WTC11 (cell line): ENCODE data around the gene ERMP1. TPM values are rescaled to one million over a fixed set of nuclear protein-coding genes. Genes with fewer than 3 reads are reported as not detected.

Experiments used
- ATAC-seq: fragments of 200-7000 bp; cut with Tn5 transposase; 2 replicates; pipeline ENCODE4 v1.10.0; 2021; ENCODE audit warnings: mild to moderate bottlenecking, moderate library complexity
- CTCF ChIA-PET: fragments of 300-600 bp; sonication (Branson Sonifier 250); formaldehyde crosslinking; loops from one replicate; lab custom pipeline; 2021; ENCODE audit warnings: antibody characterized with exemption; lab: Charles Lee
- POLR2A ChIA-PET: fragments of 350-600 bp; sonication (Branson Sonifier 250); formaldehyde crosslinking; loops from one replicate; lab custom pipeline; 2021; ENCODE audit warnings: antibody characterized with exemption; lab: Charles Lee
- DNase-seq: peaks from one replicate; pipeline ENCODE4 v3.0.0; 2021; ENCODE audit warnings: low spot score
- H3K27ac Mint-ChIP-seq: 2 replicates; pipeline ENCODE4 v1.8.0; 2021; ENCODE audit warnings: mixed read lengths
- H3K27me3 Mint-ChIP-seq: 2 replicates; pipeline ENCODE4 v1.8.0; 2021; ENCODE audit warnings: low read depth, mild to moderate bottlenecking, moderate library complexity, mixed read lengths
- H3K36me3 Mint-ChIP-seq: 2 replicates; pipeline ENCODE4 v1.8.0; 2021; ENCODE audit warnings: mixed read lengths
- H3K4me1 Mint-ChIP-seq: 2 replicates; pipeline ENCODE4 v1.8.0; 2022; ENCODE audit warnings: mixed read lengths
- H3K4me3 Mint-ChIP-seq: 2 replicates; pipeline ENCODE4 v1.8.0; 2021; ENCODE audit warnings: mild to moderate bottlenecking, moderate library complexity, mixed read lengths
- H3K9me3 Mint-ChIP-seq: 2 replicates; pipeline ENCODE4 v1.8.0; 2021; ENCODE audit warnings: mixed read lengths
- ELF4 ChIP-seq: sonication (generic); formaldehyde crosslinking; IDR thresholded peaks from 2 replicates; pipeline ENCODE4 v1.8.1; 2022; ENCODE audit warnings: low read depth, mild to moderate bottlenecking, moderate library complexity, missing genetic modification reagents
- EMX1 ChIP-seq: fragments of 250-450 bp; sonication (Bioruptor Pico); IDR thresholded peaks from 2 replicates; pipeline ENCODE4 v1.8.0; 2021; ENCODE audit warnings: mild to moderate bottlenecking
- MXD4 ChIP-seq: fragments of 250-450 bp; sonication (Bioruptor Pico); IDR thresholded peaks from 2 replicates; pipeline ENCODE4 v1.8.0; 2021; ENCODE audit warnings: mild to moderate bottlenecking, moderate library complexity, borderline replicate concordance
- NFATC4 ChIP-seq: fragments of 250-450 bp; sonication (Bioruptor Pico); IDR thresholded peaks from 2 replicates; pipeline ENCODE4 v1.9.0; 2021; ENCODE audit warnings: mild to moderate bottlenecking
- NFE2L1 ChIP-seq: sonication (generic); formaldehyde crosslinking; IDR thresholded peaks from 2 replicates; pipeline ENCODE4 v1.8.1; 2023; ENCODE audit warnings: missing genetic modification reagents
- NFYB ChIP-seq: sonication (generic); formaldehyde crosslinking; conservative IDR thresholded peaks from 2 replicates; pipeline ENCODE4 v1.8.0; 2022; ENCODE audit warnings: low read depth, missing genetic modification reagents
- NR2C2 ChIP-seq: sonication (generic); formaldehyde crosslinking; IDR thresholded peaks from 2 replicates; pipeline ENCODE4 v1.8.0; 2022; ENCODE audit warnings: mild to moderate bottlenecking, missing genetic modification reagents
- NR3C1 ChIP-seq: sonication (generic); formaldehyde crosslinking; conservative IDR thresholded peaks from 2 replicates; pipeline ENCODE4 v1.8.1; 2023; ENCODE audit warnings: low read depth, mild to moderate bottlenecking, missing genetic modification reagents
- PRRX2 ChIP-seq: fragments of 250-450 bp; sonication (Bioruptor Pico); IDR thresholded peaks from 2 replicates; pipeline ENCODE4 v1.8.0; 2021; ENCODE audit warnings: mild to moderate bottlenecking
- SP1 ChIP-seq: sonication (generic); formaldehyde crosslinking; conservative IDR thresholded peaks from 2 replicates; pipeline ENCODE4 v1.8.1; 2022; ENCODE audit warnings: missing genetic modification reagents
- TCF7 ChIP-seq: sonication (generic); formaldehyde crosslinking; IDR thresholded peaks from 2 replicates; pipeline ENCODE4 v1.8.0; 2022; ENCODE audit warnings: mild to moderate bottlenecking, low read depth, missing genetic modification reagents, moderate library complexity
- TEAD4 ChIP-seq: sonication (generic); formaldehyde crosslinking; IDR thresholded peaks from 2 replicates; pipeline ENCODE4 v1.8.0; 2022; ENCODE audit warnings: mild to moderate bottlenecking, missing genetic modification reagents
- ZBTB21 ChIP-seq: sonication (generic); formaldehyde crosslinking; IDR thresholded peaks from 2 replicates; pipeline ENCODE4 v1.8.1; 2023; ENCODE audit warnings: mild to moderate bottlenecking, missing genetic modification reagents, borderline replicate concordance
- ZNF121 ChIP-seq: sonication (generic); formaldehyde crosslinking; IDR thresholded peaks from 2 replicates; pipeline ENCODE4 v1.8.0; 2023; ENCODE audit warnings: missing genetic modification reagents
- ZNF138 ChIP-seq: sonication (generic); formaldehyde crosslinking; conservative IDR thresholded peaks from 2 replicates; pipeline ENCODE4 v1.8.1; 2022; ENCODE audit warnings: mild to moderate bottlenecking, moderate library complexity, missing genetic modification reagents
- total RNA-seq: library from RNA; stranded (reverse); gene quantifications from 3 replicates; pipeline ENCODE4 v1.2.3, GENCODE V29; 2021
- TF ChIP-seq, protein P1 (sequence below): fragments of 250-450 bp; sonication (Bioruptor Pico); IDR thresholded peaks from 2 replicates; pipeline ENCODE4 v2.1.2; 2022; ENCODE audit warnings: mild to moderate bottlenecking, moderate library complexity
- TF ChIP-seq, protein P2 (sequence below): fragments of 250-450 bp; sonication (Bioruptor Pico); conservative IDR thresholded peaks from 2 replicates; pipeline ENCODE4 v1.9.0; 2021; ENCODE audit warnings: mild to moderate bottlenecking
- TF ChIP-seq, protein P3 (sequence below): fragments of 250-450 bp; sonication (Bioruptor Pico); IDR thresholded peaks from 2 replicates; pipeline ENCODE4 v1.9.0; 2021; ENCODE audit warnings: mild to moderate bottlenecking
- TF ChIP-seq, protein P4 (sequence below): sonication (generic); formaldehyde crosslinking; IDR thresholded peaks from 2 replicates; pipeline ENCODE4 v1.8.0; 2023; ENCODE audit warnings: missing genetic modification reagents, mild to moderate bottlenecking, borderline replicate concordance
- TF ChIP-seq, protein P5 (sequence below): fragments of 250-450 bp; sonication (Bioruptor Pico); IDR thresholded peaks from 2 replicates; pipeline ENCODE4 v1.9.0; 2021; ENCODE audit warnings: mild to moderate bottlenecking
- TF ChIP-seq, protein P6 (sequence below): sonication (generic); formaldehyde crosslinking; IDR thresholded peaks from 2 replicates; pipeline ENCODE4 v1.8.0; 2022; ENCODE audit warnings: mild to moderate bottlenecking, missing genetic modification reagents
- TF ChIP-seq, protein P7 (sequence below): fragments of 250-450 bp; sonication (Bioruptor Pico); IDR thresholded peaks from 2 replicates; pipeline ENCODE4 v1.9.0; 2021; ENCODE audit warnings: moderate library complexity, mild to moderate bottlenecking, inconsistent platforms, borderline replicate concordance
- TF ChIP-seq, protein P8 (sequence below): sonication (generic); formaldehyde crosslinking; IDR thresholded peaks from 2 replicates; pipeline ENCODE4 v1.8.1; 2022; ENCODE audit warnings: mild to moderate bottlenecking, moderate library complexity, missing genetic modification reagents

Gene ERMP1
- total RNA-seq, 1 experiment from 2014 or later = 25.4 TPM

DNA sequence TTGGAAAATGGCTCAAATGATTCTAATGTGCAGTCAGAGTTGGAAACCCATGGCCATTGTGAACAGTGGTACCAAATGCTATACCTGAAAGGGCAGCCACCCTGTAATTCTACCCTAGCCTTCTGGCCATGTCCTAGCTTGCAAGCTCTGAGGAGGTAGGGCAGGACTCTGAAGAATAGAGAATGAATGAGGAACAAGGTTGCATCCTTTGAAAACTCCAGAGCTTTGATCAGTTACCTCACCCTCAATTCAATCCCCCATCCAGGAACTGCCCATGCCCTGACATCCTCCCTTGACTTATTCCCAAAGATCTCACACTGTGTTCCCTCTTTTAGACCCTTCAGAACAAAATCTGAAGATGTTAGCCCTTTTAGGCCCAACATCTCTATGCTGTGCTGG lies 17.8 kb upstream of the ERMP1 start:
- POLR2A ChIA-PET = no interaction called here
- Mint-ChIP-seq H3K9me3 (no peaks in the 10 kb centered on the region), H3K4me1 (no peaks in the 10 kb centered on the region), H3K27me3 (no peaks in the 10 kb centered on the region; the same call in 1 of the 2 replicates), H3K4me3 (no peak overlapping the region), H3K27ac (no peak overlapping the region), H3K36me3 (no peaks in the 10 kb centered on the region)
- ATAC-seq (no peak), DNase-seq (no peak)
- CTCF ChIA-PET = no interaction called here
- no peak for TF ChIP-seq NR3C1 (CRISPR knock-in tag)
- TF ChIP-seq ZNF138 = no peak
- no peak for TF ChIP-seq ZBTB21 (CRISPR knock-in tag)
- TF ChIP-seq ZNF121 (CRISPR knock-in tag) = no peak
- TF ChIP-seq, protein P1, sequence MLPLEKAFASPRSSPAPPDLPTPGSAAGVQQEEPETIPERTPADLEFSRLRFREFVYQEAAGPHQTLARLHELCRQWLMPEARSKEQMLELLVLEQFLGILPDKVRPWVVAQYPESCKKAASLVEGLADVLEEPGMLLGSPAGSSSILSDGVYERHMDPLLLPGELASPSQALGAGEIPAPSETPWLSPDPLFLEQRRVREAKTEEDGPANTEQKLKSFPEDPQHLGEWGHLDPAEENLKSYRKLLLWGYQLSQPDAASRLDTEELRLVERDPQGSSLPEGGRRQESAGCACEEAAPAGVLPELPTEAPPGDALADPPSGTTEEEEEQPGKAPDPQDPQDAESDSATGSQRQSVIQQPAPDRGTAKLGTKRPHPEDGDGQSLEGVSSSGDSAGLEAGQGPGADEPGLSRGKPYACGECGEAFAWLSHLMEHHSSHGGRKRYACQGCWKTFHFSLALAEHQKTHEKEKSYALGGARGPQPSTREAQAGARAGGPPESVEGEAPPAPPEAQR = no peak
- TF ChIP-seq, protein P2, sequence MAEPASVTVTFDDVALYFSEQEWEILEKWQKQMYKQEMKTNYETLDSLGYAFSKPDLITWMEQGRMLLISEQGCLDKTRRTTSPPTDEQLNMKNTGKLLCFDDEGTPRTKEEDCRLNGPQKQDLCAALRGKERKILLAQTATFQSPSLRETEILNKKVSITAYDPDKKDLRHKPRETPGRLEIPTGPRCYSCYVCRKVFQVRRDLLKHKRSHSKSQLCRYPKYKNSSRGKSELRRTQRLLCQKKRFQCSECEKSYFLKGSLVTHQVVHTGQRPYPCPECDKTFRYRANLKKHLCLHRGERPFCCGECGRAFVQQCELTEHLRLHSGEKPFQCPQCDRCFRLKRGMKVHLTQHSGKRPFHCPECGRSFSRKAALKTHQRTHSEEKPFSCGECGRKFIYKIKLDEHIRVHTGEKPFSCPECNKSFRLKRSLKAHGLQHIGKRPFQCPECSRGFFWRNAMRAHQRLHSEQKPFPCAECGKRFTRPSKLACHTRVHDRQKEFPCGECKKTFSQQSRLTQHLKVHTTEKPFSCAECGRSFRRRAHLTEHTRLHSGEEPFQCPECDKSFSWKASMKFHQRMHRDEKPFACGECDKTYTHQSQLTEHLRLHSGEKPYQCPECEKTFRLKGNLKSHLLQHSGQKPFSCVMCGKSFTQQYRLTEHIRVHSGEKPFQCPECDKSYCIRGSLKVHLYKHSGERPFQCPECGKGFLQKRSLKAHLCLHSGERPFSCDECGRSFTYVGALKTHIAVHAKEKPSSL = no peak
- no peak for TF ChIP-seq NFATC4 (CRISPR knock-in tag)
- TF ChIP-seq TEAD4 (CRISPR knock-in tag) = no peak
- no peak for TF ChIP-seq NR2C2 (CRISPR knock-in tag)
- TF ChIP-seq, protein P3, sequence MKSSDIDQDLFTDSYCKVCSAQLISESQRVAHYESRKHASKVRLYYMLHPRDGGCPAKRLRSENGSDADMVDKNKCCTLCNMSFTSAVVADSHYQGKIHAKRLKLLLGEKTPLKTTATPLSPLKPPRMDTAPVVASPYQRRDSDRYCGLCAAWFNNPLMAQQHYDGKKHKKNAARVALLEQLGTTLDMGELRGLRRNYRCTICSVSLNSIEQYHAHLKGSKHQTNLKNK = no peak
- no peak for TF ChIP-seq EMX1 (CRISPR knock-in tag)

DNA sequence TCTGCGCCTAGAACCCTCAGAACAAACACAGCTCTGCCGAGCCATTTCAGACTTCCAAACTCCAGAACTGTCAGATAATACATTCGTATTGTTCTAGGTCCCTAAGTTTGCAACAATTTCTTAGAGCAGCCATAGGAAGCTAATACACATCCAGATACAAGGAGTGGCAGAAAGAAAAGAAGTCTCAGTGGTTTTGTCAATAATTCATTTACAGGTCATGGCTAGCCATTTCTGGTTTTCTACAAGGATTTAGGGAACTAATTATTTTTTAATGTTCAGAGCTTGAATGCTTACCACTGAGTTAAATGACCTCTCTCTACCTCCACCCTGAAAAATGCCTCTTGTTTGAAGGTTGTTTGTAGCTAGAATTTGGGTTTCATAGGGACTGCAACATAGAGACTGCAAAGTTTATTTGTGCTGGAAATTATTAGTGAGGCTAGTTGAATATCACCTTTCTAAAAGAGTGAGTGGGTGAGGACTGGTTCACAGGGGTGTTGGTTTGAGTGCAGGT lies 15.5 kb upstream of the ERMP1 start:
- ChIA-PET CTCF (interaction anchor here (1.9 kb wide), 1 partner anchor 16 kb away, joined by 10 read pairs; the partner anchor contains the start of gene ERMP1), POLR2A (no interaction called here)
- Mint-ChIP-seq H3K9me3 (no peaks in the 10 kb centered on the region), H3K4me3 (no peak overlapping the region), H3K27ac (no peak overlapping the region), H3K27me3 (no peaks in the 10 kb centered on the region; the same call in 1 of the 2 replicates), H3K36me3 (no peaks in the 10 kb centered on the region), H3K4me1 (peaks cover 9% of the 10 kb centered on the region)
- no peak for ATAC-seq
- no peak for DNase-seq
- TF ChIP-seq TCF7 (no peak), ZNF138 (no peak), ZBTB21 (CRISPR knock-in tag) (no peak), PRRX2 (no peak), SP1 (no peak), NFE2L1 (CRISPR knock-in tag) (no peak), NFYB (CRISPR knock-in tag) (no peak), ELF4 (no peak), MXD4 (CRISPR knock-in tag) (no peak)
- TF ChIP-seq, protein P4, sequence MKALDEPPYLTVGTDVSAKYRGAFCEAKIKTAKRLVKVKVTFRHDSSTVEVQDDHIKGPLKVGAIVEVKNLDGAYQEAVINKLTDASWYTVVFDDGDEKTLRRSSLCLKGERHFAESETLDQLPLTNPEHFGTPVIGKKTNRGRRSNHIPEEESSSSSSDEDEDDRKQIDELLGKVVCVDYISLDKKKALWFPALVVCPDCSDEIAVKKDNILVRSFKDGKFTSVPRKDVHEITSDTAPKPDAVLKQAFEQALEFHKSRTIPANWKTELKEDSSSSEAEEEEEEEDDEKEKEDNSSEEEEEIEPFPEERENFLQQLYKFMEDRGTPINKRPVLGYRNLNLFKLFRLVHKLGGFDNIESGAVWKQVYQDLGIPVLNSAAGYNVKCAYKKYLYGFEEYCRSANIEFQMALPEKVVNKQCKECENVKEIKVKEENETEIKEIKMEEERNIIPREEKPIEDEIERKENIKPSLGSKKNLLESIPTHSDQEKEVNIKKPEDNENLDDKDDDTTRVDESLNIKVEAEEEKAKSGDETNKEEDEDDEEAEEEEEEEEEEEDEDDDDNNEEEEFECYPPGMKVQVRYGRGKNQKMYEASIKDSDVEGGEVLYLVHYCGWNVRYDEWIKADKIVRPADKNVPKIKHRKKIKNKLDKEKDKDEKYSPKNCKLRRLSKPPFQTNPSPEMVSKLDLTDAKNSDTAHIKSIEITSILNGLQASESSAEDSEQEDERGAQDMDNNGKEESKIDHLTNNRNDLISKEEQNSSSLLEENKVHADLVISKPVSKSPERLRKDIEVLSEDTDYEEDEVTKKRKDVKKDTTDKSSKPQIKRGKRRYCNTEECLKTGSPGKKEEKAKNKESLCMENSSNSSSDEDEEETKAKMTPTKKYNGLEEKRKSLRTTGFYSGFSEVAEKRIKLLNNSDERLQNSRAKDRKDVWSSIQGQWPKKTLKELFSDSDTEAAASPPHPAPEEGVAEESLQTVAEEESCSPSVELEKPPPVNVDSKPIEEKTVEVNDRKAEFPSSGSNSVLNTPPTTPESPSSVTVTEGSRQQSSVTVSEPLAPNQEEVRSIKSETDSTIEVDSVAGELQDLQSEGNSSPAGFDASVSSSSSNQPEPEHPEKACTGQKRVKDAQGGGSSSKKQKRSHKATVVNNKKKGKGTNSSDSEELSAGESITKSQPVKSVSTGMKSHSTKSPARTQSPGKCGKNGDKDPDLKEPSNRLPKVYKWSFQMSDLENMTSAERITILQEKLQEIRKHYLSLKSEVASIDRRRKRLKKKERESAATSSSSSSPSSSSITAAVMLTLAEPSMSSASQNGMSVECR (CRISPR knock-in tag) = no peak
- TF ChIP-seq, protein P5, sequence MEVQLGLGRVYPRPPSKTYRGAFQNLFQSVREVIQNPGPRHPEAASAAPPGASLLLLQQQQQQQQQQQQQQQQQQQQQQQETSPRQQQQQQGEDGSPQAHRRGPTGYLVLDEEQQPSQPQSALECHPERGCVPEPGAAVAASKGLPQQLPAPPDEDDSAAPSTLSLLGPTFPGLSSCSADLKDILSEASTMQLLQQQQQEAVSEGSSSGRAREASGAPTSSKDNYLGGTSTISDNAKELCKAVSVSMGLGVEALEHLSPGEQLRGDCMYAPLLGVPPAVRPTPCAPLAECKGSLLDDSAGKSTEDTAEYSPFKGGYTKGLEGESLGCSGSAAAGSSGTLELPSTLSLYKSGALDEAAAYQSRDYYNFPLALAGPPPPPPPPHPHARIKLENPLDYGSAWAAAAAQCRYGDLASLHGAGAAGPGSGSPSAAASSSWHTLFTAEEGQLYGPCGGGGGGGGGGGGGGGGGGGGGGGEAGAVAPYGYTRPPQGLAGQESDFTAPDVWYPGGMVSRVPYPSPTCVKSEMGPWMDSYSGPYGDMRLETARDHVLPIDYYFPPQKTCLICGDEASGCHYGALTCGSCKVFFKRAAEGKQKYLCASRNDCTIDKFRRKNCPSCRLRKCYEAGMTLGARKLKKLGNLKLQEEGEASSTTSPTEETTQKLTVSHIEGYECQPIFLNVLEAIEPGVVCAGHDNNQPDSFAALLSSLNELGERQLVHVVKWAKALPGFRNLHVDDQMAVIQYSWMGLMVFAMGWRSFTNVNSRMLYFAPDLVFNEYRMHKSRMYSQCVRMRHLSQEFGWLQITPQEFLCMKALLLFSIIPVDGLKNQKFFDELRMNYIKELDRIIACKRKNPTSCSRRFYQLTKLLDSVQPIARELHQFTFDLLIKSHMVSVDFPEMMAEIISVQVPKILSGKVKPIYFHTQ (CRISPR knock-in tag) = no peak
- TF ChIP-seq, protein P6, sequence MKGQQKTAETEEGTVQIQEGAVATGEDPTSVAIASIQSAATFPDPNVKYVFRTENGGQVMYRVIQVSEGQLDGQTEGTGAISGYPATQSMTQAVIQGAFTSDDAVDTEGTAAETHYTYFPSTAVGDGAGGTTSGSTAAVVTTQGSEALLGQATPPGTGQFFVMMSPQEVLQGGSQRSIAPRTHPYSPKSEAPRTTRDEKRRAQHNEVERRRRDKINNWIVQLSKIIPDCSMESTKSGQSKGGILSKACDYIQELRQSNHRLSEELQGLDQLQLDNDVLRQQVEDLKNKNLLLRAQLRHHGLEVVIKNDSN (CRISPR knock-in tag) = no peak
- TF ChIP-seq, protein P7, sequence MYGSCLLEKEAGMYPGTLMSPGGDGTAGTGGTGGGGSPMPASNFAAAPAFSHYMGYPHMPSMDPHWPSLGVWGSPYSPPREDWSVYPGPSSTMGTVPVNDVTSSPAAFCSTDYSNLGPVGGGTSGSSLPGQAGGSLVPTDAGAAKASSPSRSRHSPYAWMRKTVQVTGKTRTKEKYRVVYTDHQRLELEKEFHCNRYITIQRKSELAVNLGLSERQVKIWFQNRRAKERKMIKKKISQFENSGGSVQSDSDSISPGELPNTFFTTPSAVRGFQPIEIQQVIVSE = no peak
- TF ChIP-seq, protein P8, sequence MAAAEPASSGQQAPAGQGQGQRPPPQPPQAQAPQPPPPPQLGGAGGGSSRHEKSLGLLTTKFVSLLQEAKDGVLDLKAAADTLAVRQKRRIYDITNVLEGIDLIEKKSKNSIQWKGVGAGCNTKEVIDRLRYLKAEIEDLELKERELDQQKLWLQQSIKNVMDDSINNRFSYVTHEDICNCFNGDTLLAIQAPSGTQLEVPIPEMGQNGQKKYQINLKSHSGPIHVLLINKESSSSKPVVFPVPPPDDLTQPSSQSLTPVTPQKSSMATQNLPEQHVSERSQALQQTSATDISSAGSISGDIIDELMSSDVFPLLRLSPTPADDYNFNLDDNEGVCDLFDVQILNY (CRISPR knock-in tag) = no peak
